PC-9 (cell line): ENCODE measurements around the gene ZNF488.

Experiments
- CTCF ChIP-seq: fragments of 200-600 bp; sonication (generic); conservative IDR thresholded peaks from 2 replicates; pipeline ENCODE4 v1.6.1; 2017; ENCODE audit warnings: mixed run types, antibody characterized with exemption, mild to moderate bottlenecking, moderate library complexity
- EZH2 ChIP-seq: fragments of 200-600 bp; sonication (generic); IDR thresholded peaks from 2 replicates; pipeline ENCODE4 v1.8.0; 2017; ENCODE audit warnings: antibody characterized with exemption, low read depth

DNA sequence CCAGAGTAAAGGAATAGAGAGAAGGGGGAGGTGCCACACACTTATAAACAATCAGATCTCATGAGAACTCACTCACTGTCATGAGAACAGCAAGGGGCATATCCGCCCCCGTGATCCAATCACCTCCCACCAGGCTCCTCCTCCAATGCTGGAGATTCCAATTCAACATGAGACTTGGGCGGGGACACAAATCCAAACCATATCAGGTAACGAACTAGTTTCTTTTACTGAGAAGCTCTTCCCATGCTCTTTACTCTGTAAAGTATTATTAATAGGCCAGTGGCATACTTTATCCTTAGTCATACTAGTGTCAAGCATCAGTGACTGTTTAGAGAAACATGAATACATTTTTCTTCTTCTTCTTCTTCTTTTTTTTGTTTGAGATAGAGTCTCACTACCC is 39.4 kb upstream of the ZNF488 start:
- TF ChIP-seq CTCF (no peak), EZH2 (no peak)
